T-helper 17 cell (primary cell): ENCODE data around the gene JARID2. TPM values are rescaled to one million over a fixed set of nuclear protein-coding genes. Genes with fewer than 3 reads are reported as not detected.

Experiments
- ATAC-seq: fragments of 150-1000 bp; cut with Tn5 transposase; 2 replicates; pipeline ENCODE4 v1.10.0; 2021; ENCODE audit warnings: mild to moderate bottlenecking, moderate library complexity
- DNase-seq, 3 donors: peaks; one replicate each; pipeline versions ENCODE4 v3.0.0 to v3.0.0-alpha.2; 2020 to 2021
- H3K9me3 ChIP-seq: one replicate; pipeline ENCODE4 v1.7.0; 2013; ENCODE audit warnings: low read length, mild to moderate bottlenecking; ENCODE audit not compliant: control insufficient read depth, poor library complexity, severe bottlenecking
- H3K27ac Mint-ChIP-seq: one replicate; pipeline ENCODE4 v1.8.0; 2022; ENCODE audit warnings: mild to moderate bottlenecking, moderate library complexity, mixed read lengths
- H3K27me3 Mint-ChIP-seq: one replicate; pipeline ENCODE4 v1.8.0; 2022; ENCODE audit warnings: mixed read lengths
- H3K36me3 Mint-ChIP-seq: one replicate; pipeline ENCODE4 v1.8.0; 2022; ENCODE audit warnings: low read depth, mixed read lengths
- H3K4me1 Mint-ChIP-seq: one replicate; pipeline ENCODE4 v1.8.0; 2022; ENCODE audit warnings: mild to moderate bottlenecking, mixed read lengths
- H3K4me3 Mint-ChIP-seq: one replicate; pipeline ENCODE4 v1.8.0; 2022; ENCODE audit warnings: mild to moderate bottlenecking, moderate library complexity, mixed read lengths
- total RNA-seq, 4 donors: library from RNA in 2 of 4; stranded (reverse) in 2 of 4; gene quantifications; one replicate each; pipeline ENCODE4 v1.2.3 and lab custom pipeline; 2022 to 2026

The JARID2 gene
- total RNA-seq, 2 donors from 2014 or later, result 21.9 to 35.5 TPM

GRCh38 chr6:15402406-15403045 lies 156.7 kb downstream of the JARID2 start:
- DNase-seq (no peak), ATAC-seq (no peak)
- H3K27ac Mint-ChIP-seq, result peak overlapping the region; percentile 80
- no peaks in the 10 kb centered on the region for H3K27me3 Mint-ChIP-seq
- H3K36me3 Mint-ChIP-seq, result peaks cover 6% of the 10 kb centered on the region
- peaks cover 67% of the 10 kb centered on the region for H3K4me1 Mint-ChIP-seq
- no peaks in the 10 kb centered on the region for H3K9me3 ChIP-seq
- H3K4me3 Mint-ChIP-seq, result peak overlapping the region; percentile 60

- Mint-ChIP-seq H3K27ac (peak overlapping the region; percentile 80), H3K36me3 (peaks cover 7% of the 10 kb centered on the region), H3K27me3 (no peaks in the 10 kb centered on the region), H3K4me3 (peak overlapping the region; percentile 47), H3K4me1 (peaks cover 70% of the 10 kb centered on the region)
- ATAC-seq (no peak), DNase-seq (no peak)
- H3K9me3 ChIP-seq, result no peaks in the 10 kb centered on the region
Measured at GRCh38 chr6:15403094-15403755, 157.4 kb downstream of the JARID2 start.

GRCh38 chr6:15404685-15404980 lies 158.8 kb downstream of the JARID2 start:
- Mint-ChIP-seq H3K4me3 (no peak overlapping the region), H3K4me1 (peaks cover 65% of the 10 kb centered on the region)

GRCh38 chr6:15405129-15406068 lies 159.5 kb downstream of the JARID2 start:
- ATAC-seq (no peak), DNase-seq (no peak)
- Mint-ChIP-seq H3K27ac (no peak overlapping the region), H3K36me3 (peaks cover 7% of the 10 kb centered on the region), H3K27me3 (no peaks in the 10 kb centered on the region), H3K4me1 (peaks cover 67% of the 10 kb centered on the region), H3K4me3 (no peak overlapping the region)
- no peaks in the 10 kb centered on the region for H3K9me3 ChIP-seq

More at GRCh38 chr6:15404685-15404980, 158.8 kb downstream of the JARID2 start:
- peaks cover 7% of the 10 kb centered on the region for H3K36me3 Mint-ChIP-seq
- H3K27me3 Mint-ChIP-seq, result no peaks in the 10 kb centered on the region
- H3K9me3 ChIP-seq, result no peaks in the 10 kb centered on the region
- DNase-seq (no peak), ATAC-seq (no peak)
- H3K27ac Mint-ChIP-seq, result no peak overlapping the region

- peaks cover 70% of the 10 kb centered on the region for H3K4me1 Mint-ChIP-seq
- no peaks in the 10 kb centered on the region for H3K27me3 Mint-ChIP-seq
- DNase-seq, result no peak
- no peaks in the 10 kb centered on the region for H3K9me3 ChIP-seq
- peaks cover 7% of the 10 kb centered on the region for H3K36me3 Mint-ChIP-seq
- H3K27ac Mint-ChIP-seq, result no peak overlapping the region
- ATAC-seq, result no peak
- no peak overlapping the region for H3K4me3 Mint-ChIP-seq
Measured at GRCh38 chr6:15406452-15406851, 160.6 kb downstream of the JARID2 start.

- no peak for DNase-seq
- H3K36me3 Mint-ChIP-seq, result peaks cover 4% of the 10 kb centered on the region
- no peaks in the 10 kb centered on the region for H3K27me3 Mint-ChIP-seq
- no peak for ATAC-seq
- H3K27ac Mint-ChIP-seq, result peak overlapping the region; percentile 37
- H3K4me3 Mint-ChIP-seq, result no peak overlapping the region
- no peaks in the 10 kb centered on the region for H3K9me3 ChIP-seq
- H3K4me1 Mint-ChIP-seq, result peaks cover 71% of the 10 kb centered on the region
Measured at GRCh38 chr6:15408008-15408407, 162.1 kb downstream of the JARID2 start.

GRCh38 chr6:15408758-15409157 lies 162.9 kb downstream of the JARID2 start:
- ATAC-seq (no peak), DNase-seq (no peak)
- peaks cover 4% of the 10 kb centered on the region for H3K36me3 Mint-ChIP-seq
- no peak overlapping the region for H3K27ac Mint-ChIP-seq
- H3K4me3 Mint-ChIP-seq, result no peak overlapping the region
- no peaks in the 10 kb centered on the region for H3K27me3 Mint-ChIP-seq
- no peaks in the 10 kb centered on the region for H3K9me3 ChIP-seq
- peaks cover 65% of the 10 kb centered on the region for H3K4me1 Mint-ChIP-seq

GRCh38 chr6:15409301-15410125 lies 163.6 kb downstream of the JARID2 start:
- Mint-ChIP-seq H3K27ac (no peak overlapping the region), H3K36me3 (peaks cover 6% of the 10 kb centered on the region), H3K4me1 (peaks cover 65% of the 10 kb centered on the region), H3K4me3 (no peak overlapping the region), H3K27me3 (no peaks in the 10 kb centered on the region)
- H3K9me3 ChIP-seq, result no peaks in the 10 kb centered on the region
- DNase-seq, result no peak
- no peak for ATAC-seq

- no peak overlapping the region for H3K27ac Mint-ChIP-seq
- H3K9me3 ChIP-seq, result no peaks in the 10 kb centered on the region
- ATAC-seq (no peak), DNase-seq (no peak)
- H3K4me1 Mint-ChIP-seq, result peaks cover 60% of the 10 kb centered on the region
- H3K36me3 Mint-ChIP-seq, result peaks cover 7% of the 10 kb centered on the region
- H3K4me3 Mint-ChIP-seq, result no peak overlapping the region
- no peaks in the 10 kb centered on the region for H3K27me3 Mint-ChIP-seq
Measured at GRCh38 chr6:15410126-15410391, 164.2 kb downstream of the JARID2 start.

GRCh38 chr6:15410752-15411151 lies 164.9 kb downstream of the JARID2 start:
- ATAC-seq (no peak), DNase-seq (no peak)
- Mint-ChIP-seq H3K27ac (peak overlapping the region; percentile 63), H3K4me3 (peak overlapping the region; percentile 50), H3K4me1 (peaks cover 57% of the 10 kb centered on the region), H3K27me3 (no peaks in the 10 kb centered on the region), H3K36me3 (peaks cover 7% of the 10 kb centered on the region)
- no peaks in the 10 kb centered on the region for H3K9me3 ChIP-seq

- H3K27ac Mint-ChIP-seq, result peak overlapping the region; percentile 63
- no peak for DNase-seq
- no peak for ATAC-seq
- peak overlapping the region; percentile 50 for H3K4me3 Mint-ChIP-seq
- H3K9me3 ChIP-seq, result no peaks in the 10 kb centered on the region
- H3K4me1 Mint-ChIP-seq, result peaks cover 53% of the 10 kb centered on the region
- peaks cover 8% of the 10 kb centered on the region for H3K36me3 Mint-ChIP-seq
- H3K27me3 Mint-ChIP-seq, result no peaks in the 10 kb centered on the region
Measured at GRCh38 chr6:15411766-15412165, 165.9 kb downstream of the JARID2 start.

GRCh38 chr6:15412767-15413166 lies 166.9 kb downstream of the JARID2 start:
- peaks cover 48% of the 10 kb centered on the region for H3K4me1 Mint-ChIP-seq
- ATAC-seq (no peak), DNase-seq (no peak)
- no peaks in the 10 kb centered on the region for H3K27me3 Mint-ChIP-seq
- H3K9me3 ChIP-seq, result no peaks in the 10 kb centered on the region
- no peak overlapping the region for H3K4me3 Mint-ChIP-seq
- H3K36me3 Mint-ChIP-seq, result peaks cover 9% of the 10 kb centered on the region
- H3K27ac Mint-ChIP-seq, result peak overlapping the region; percentile 63
